ENCODE measurements around the gene TASOR2.

GRCh38 chr10:5661043-5661442, 23.6 kb upstream of the TASOR2 start:
- TF ChIP-seq POLR2AphosphoS5 (IDR thresholded peaks at IDR 0.05; ENCODE audit: borderline replicate concordance, low read depth, low read length), result no peak
- no peak for TF ChIP-seq EZH2 (IDR thresholded peaks at IDR 0.05)
- TF ChIP-seq FOXP2 (optimal IDR thresholded peaks at IDR 0.05; ENCODE audit: control extremely low read depth, extremely low read length, insufficient read depth), result no peak
